Thyroid gland (tissue), 4 donors: ENCODE results near the gene SLC37A1. TPM values are rescaled to one million over a fixed set of nuclear protein-coding genes. Genes with fewer than 3 reads are reported as not detected.

Experiments used
- DNase-seq, 2 donors: peaks; one replicate each; pipeline ENCODE4 v3.0.0-alpha.2; 2019
- H3K27ac ChIP-seq, 3 donors: fragments of 200-600 bp; sonication (generic); 1 replicate in 2 of 3; 2 replicates in 1 of 3; pipeline ENCODE4 v1.5.1; 2016 to 2019; ENCODE audit warnings: mild to moderate bottlenecking in 1 of 3, moderate library complexity in 1 of 3
- H3K27me3 ChIP-seq: fragments of 200-600 bp; sonication (generic); one replicate; pipeline ENCODE4 v1.5.1; 2019
- H3K36me3 ChIP-seq, 2 donors: fragments of 200-600 bp; sonication (generic); one replicate each; pipeline ENCODE4 v1.5.1; 2016 to 2019
- H3K4me1 ChIP-seq, 2 donors: fragments of 200-600 bp; sonication (generic); one replicate each; pipeline ENCODE4 v1.5.1; 2017 to 2019
- H3K4me3 ChIP-seq, 3 donors: fragments of 200-600 bp; sonication (generic); replicated peaks in 1 of 3; 1 replicate in 2 of 3; 2 replicates in 1 of 3; pipeline ENCODE4 v1.5.1; 2016; ENCODE audit warnings: mild to moderate bottlenecking in 1 of 3
- H3K9me3 ChIP-seq: fragments of 200-600 bp; sonication (generic); one replicate; pipeline ENCODE4 v1.5.1; 2017
- POLR2A ChIP-seq, 2 donors: fragments of 450-650 bp; IDR thresholded peaks; one replicate each; pipeline ENCODE4 v1.6.1; 2017; ENCODE audit warnings: antibody characterized with exemption in 2 of 2, mild to moderate bottlenecking in 2 of 2, moderate library complexity in 1 of 2
- WGBS, 2 donors: methylation state at CpG; one replicate each; pipeline ENCODE4 v1.1.5; 2017; 5-methylcytosine and 5-hydroxymethylcytosine counted together
- intact Hi-C: fragments of 100-400 bp; cut with DNase I; formaldehyde crosslinking; loops from one replicate; pipeline ENCODE4 v1.15.1; 2023
- total RNA-seq, 4 donors: library from RNA; depleted of rRNA; stranded (reverse); fragments of >200 nt; gene quantifications; one replicate each; pipeline ENCODE4 v1.2.3, GENCODE V29; 2016
- TF ChIP-seq, protein P1 (sequence below), 6 experiments: fragments of 200-600 bp in 3 of 6; fragments of 450-650 bp in 3 of 6; sonication (generic) in 3 of 6; IDR thresholded peaks; one replicate each; pipeline ENCODE4 v1.5.1; 2016 to 2019; ENCODE audit warnings: antibody characterized with exemption in 6 of 6, mild to moderate bottlenecking in 2 of 6, inconsistent platforms in 1 of 6, moderate library complexity in 1 of 6

SLC37A1 gene
- total RNA-seq, 4 donors from 2014 or later = 26.1 to 37.9 (median 34.9) TPM

DNA sequence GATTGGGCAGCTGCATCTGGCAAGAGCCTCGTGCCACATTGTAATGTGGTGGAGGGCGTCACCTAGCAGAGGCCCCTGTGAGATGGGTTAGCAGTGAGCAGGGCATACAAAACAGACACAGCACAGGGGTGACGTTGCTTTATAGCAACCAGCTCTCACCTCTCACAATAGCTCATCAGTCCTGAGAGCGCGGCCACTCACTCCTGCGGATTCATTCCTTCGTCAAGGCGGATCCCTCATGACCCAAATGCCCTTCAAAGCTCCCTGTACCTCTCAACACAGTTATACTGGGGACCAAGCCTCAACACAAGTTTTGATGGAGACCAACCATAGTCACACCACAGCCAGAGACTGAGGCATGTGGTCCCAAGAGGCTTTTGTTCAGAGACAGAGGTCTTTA is 22.9 kb downstream of the SLC37A1 start:
- H3K4me1 ChIP-seq = peaks cover 37 to 52% of the 10 kb centered on the region in 2 donors
- H3K9me3 ChIP-seq = no peaks in the 10 kb centered on the region
- TF ChIP-seq, protein P1, sequence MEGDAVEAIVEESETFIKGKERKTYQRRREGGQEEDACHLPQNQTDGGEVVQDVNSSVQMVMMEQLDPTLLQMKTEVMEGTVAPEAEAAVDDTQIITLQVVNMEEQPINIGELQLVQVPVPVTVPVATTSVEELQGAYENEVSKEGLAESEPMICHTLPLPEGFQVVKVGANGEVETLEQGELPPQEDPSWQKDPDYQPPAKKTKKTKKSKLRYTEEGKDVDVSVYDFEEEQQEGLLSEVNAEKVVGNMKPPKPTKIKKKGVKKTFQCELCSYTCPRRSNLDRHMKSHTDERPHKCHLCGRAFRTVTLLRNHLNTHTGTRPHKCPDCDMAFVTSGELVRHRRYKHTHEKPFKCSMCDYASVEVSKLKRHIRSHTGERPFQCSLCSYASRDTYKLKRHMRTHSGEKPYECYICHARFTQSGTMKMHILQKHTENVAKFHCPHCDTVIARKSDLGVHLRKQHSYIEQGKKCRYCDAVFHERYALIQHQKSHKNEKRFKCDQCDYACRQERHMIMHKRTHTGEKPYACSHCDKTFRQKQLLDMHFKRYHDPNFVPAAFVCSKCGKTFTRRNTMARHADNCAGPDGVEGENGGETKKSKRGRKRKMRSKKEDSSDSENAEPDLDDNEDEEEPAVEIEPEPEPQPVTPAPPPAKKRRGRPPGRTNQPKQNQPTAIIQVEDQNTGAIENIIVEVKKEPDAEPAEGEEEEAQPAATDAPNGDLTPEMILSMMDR (IDR thresholded peaks at IDR 0.05) = no peak
- no peak for TF ChIP-seq POLR2A (IDR thresholded peaks at IDR 0.05)
- no peak overlapping the region for H3K4me3 ChIP-seq
- H3K27ac ChIP-seq = peak overlapping the region; percentile 53 to 72 (median 67)
- H3K27me3 ChIP-seq = no peaks in the 10 kb centered on the region
- intact Hi-C loops = no loop called here
- DNase-seq = no peak
- peaks cover 1 to 6% of the 10 kb centered on the region in 2 donors for H3K36me3 ChIP-seq
- WGBS, 2 donors = 82 to 88% methylated on average over 8 of the region's 8 CpGs

DNA sequence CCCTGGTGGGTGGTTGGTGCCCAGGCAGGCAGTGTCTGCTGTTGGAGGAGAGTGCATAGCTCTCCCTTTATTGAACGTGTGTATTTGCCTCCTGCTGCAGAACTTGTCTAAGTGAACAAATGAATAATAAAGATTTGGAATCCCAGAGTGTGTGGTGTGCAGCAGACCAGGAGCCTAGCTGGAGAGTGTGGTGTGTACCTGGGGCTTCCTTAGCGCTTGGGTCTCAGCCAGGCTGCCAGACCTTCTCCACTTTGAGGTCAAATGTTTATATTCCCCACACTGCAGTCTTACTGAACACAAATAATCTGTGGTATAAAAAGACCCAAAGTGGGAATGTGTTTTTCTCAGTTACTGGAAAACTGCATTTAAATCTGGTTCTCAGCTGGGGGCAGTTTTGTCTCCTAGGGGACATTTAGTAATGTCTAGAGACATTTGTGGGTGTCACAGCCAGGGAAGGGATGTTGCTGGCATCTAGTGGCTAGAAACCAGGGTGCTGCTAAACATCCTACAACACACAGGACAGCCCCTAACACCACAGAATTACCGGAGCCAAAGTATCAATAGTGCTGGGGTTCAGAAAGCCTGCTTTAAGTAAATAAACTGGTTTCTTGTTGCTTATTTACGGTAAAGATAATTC is 23.6 kb downstream of the SLC37A1 start:
- 57 to 62% methylated on average over 4 of the region's 4 CpGs for WGBS, 2 donors
- Histone ChIP-seq H3K36me3 (peaks cover 8 to 9% of the 10 kb centered on the region in 2 donors), H3K4me3 (no peak overlapping the region), H3K4me1 (peaks cover 33 to 46% of the 10 kb centered on the region in 2 donors), H3K9me3 (no peaks in the 10 kb centered on the region), H3K27ac (peak overlapping the region; percentile 57 to 72 (median 67)), H3K27me3 (no peaks in the 10 kb centered on the region)
- intact Hi-C loops = no loop called here
- DNase-seq = peak; percentile 73 to 74
- no peak for TF ChIP-seq POLR2A (IDR thresholded peaks at IDR 0.05)
- TF ChIP-seq, protein P1 (IDR thresholded peaks at IDR 0.05) = peak in 4 of 6 experiments; percentile 38 to 58 (median 46)

DNA sequence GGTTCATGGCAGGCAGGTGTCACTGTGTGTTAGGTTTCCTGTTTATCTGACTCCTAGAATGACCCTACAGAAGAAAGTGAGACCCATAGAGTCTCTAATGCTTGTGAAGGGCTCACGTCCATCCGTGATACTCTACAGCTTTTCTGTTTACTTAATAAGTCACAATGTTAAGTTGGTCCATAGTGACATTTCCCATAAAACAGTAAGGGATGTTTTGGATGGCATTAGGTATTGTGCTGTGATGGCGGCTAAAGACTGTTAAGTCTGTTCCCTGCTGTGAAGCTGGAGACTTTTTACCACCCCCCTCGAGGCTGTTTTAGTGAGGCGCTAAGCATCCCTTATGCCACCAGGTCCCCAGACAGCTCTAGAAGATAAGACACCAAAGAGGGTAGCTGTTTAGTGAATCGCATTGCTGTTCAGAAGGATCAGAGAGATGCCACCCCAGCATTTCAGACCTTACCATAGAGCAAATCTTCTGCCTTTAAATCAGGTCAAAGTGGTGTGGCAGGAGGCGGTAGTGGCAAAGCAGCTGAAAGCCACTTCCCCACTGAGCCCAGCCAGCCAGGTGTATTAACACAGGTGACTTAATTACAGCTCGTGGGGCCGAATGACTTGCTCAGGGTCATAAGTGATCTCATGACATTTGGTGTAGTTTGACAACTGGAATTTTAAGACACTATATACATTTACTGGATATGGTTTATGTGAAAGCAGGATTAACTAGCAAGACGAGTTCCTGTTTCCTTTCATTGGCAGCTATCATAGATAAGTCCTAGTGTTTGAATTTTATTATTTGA is 25.0 kb downstream of the SLC37A1 start:
- Histone ChIP-seq H3K9me3 (no peaks in the 10 kb centered on the region), H3K4me3 (no peak overlapping the region), H3K27ac (peak overlapping the region in 1 of 3 donors; percentile 72), H3K36me3 (peaks cover 21 to 22% of the 10 kb centered on the region in 2 donors), H3K27me3 (no peaks in the 10 kb centered on the region), H3K4me1 (peaks cover 23 to 35% of the 10 kb centered on the region in 2 donors)
- intact Hi-C loops = no loop called here
- TF ChIP-seq POLR2A (IDR thresholded peaks at IDR 0.05) = no peak
- TF ChIP-seq, protein P1 (IDR thresholded peaks at IDR 0.05) = no peak
- DNase-seq = no peak
- WGBS, 2 donors = 78 to 82% methylated on average over 10 of the region's 10 CpGs

DNA sequence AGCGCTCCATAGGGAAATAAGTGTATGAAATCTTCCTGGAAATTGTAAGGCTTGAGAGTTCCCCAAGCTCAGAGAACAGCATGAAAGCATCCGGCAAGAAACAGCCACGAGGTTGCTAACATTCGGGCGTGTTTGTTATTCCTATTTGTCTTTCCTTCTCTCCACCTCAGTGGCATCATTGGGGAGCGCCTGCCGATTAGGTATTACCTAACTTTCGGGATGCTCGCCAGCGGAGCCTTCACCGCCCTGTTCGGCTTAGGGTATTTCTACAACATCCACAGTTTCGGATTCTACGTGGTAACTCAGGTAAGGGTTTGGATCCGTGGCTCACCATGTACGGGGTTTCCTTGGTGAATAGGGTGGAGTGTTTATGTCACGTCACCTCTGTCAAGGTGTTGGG is 25.7 kb downstream of the SLC37A1 start:
- intact Hi-C loops = no loop called here
- peaks cover 25 to 28% of the 10 kb centered on the region in 2 donors for H3K36me3 ChIP-seq
- H3K4me1 ChIP-seq = peaks cover 23 to 35% of the 10 kb centered on the region in 2 donors
- no peak overlapping the region for H3K4me3 ChIP-seq
- DNase-seq = no peak
- no peaks in the 10 kb centered on the region for H3K27me3 ChIP-seq
- no peak overlapping the region for H3K27ac ChIP-seq
- WGBS, 2 donors = 92 to 94% methylated on average over 17 of the region's 17 CpGs
- no peaks in the 10 kb centered on the region for H3K9me3 ChIP-seq
- no peak for TF ChIP-seq POLR2A (IDR thresholded peaks at IDR 0.05)
- TF ChIP-seq, protein P1 (IDR thresholded peaks at IDR 0.05) = no peak

DNA sequence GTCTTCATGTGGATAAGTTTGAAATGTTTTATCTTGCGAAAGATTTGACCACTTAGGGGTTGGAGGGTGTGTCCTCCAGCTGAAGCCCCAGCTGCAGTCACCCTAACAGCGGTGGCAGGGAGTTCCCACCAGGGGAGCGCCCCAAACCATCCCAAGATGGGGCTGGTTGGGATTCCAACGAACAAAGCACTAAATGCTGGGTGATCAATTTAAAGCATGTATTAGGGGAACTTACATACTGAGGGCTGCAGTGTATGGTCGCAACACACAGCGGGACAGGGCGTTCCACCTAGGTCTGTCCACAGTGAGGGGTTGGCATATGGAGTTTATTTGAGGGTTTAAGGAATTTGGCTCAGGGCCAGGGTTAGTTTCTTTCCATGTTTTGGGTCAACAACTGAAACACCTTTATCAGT is 26.3 kb downstream of the SLC37A1 start:
- 77 to 94% methylated on average over 5 to 7 of the region's 7 CpGs for WGBS, 2 donors
- Histone ChIP-seq H3K27ac (no peak overlapping the region), H3K9me3 (no peaks in the 10 kb centered on the region), H3K36me3 (peaks cover 28 to 34% of the 10 kb centered on the region in 2 donors), H3K27me3 (no peaks in the 10 kb centered on the region), H3K4me3 (no peak overlapping the region), H3K4me1 (peaks cover 23 to 34% of the 10 kb centered on the region in 2 donors)
- intact Hi-C loops = no loop called here
- TF ChIP-seq, protein P1 (IDR thresholded peaks at IDR 0.05) = no peak
- TF ChIP-seq POLR2A (IDR thresholded peaks at IDR 0.05) = no peak
- no peak for DNase-seq
